Measurements from ENCODE around the gene HDAC9.

The HDAC9 gene

DNA sequence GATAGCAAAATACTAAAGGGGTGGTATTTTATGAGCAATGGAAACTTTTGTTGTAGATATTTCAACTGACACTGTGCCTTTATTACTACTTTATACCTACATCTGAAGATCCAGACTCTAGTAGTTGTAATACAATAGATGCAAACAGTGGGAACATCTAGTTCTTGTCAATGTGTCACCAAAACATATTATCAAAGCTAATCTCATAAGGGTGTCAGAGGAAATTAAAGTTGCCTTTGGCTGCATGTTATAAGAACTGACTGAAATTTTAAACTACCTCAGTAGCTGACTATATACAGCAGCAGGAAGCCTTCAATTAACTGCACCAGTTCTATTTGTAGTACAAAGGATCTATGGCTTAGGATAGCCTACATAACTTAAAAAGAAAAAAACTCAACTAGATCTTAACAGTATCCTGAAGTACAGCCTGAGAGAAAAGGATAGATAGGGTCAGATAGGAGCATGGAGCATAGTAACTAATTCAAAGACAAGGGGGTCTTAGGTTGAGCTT is 30.9 kb downstream of the HDAC9 start:
- no peak for DNase-seq

DNA sequence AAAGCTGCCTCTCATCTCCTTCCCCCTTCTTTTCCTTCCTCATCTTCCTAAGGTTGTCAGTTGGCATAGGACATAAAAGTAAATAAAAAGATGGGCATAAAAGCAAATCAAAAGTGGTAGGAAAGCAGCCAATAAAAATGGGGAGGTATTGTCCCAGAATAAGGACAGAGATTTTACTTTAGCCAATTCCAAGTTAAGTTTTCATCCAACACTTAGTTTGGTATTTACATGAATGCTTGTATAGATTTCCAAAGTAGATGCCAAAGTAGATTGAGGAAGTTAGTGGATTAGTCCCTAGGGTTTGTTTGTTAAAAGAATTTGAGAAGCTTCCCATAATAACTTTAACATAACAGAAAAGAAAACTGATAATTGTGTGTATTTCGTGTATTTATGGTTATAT is 33.7 kb downstream of the HDAC9 start:
- DNase-seq: no peak

DNA sequence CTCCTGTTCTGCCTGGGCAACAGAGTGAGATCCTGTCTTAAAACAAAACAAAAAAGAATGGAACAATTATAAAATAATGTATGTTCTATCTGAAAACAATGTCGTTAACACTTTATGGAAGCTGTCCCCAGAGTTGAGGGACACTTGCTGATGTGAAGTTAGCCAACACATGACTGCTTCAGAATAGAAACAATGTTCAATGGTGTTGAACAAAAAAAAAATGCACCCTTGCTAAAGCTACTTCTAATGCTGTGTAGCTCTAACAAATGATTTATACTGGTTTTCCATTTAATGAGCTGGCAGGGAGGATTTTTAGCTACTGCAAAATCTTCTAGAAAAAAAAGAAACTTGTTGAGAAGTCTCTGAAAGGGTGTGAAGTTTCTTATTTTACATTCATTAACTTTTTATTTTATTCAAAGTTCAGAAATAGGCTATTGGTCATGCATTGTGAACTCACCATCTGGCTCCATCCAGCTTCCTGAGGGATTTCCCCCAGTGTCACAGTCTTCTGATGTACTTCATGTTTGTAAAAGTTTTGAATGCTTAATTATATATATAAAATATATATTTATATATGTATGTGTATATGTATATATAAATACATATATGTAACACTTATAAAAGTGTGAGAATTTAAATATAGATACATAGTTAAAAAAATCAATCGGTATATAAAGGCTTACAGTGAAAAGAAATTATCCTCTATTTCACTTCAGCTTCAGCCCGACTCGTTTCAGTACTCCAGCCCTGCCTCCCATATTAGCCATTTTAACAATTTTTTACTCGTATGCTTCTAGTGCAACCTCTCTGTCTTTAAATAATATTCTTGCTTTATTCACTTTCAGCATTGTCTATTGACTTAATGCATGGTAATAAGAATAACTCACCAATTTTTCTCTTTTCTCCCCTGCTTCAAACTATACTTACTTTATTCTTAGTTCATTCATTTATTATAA is 35.0 kb downstream of the HDAC9 start:
- DNase-seq: no peak

DNA sequence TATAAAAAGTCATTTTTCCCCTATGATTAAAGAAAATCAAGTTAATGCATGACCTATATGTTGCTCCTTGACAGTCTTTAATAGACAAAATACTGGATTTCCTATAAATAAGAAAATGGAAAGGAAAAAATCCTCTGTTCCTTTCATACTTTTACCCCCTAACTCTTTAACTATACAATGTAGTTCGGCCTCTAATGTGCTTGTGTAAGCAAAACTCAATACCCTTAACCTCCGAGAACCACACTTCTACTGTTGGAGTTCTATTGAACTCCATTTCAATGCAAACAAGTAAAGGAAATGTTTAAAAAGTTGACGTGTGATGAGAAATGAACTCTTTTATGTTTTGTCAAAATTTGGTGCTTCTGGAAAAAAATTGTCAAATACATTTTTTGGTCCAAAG is 36.0 kb downstream of the HDAC9 start:
- DNase-seq: no peak

DNA sequence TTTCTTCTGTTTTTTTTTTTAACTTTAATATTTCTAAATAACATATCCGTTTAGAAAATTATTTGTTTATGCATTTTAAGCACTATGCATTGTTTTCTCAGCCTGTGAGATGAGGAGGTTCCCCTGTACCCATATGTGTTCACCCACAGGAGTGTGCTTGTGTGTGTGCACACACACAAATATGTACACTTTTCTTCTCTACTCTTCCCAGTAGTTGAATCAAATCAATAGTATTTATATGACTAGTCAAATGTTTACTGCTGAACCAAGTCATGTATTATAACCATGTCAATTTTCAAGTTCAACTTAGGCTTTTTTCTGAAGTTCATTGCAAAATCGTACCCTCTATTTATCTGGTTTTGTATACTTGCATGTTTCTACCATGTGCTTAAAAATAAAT is 37.3 kb downstream of the HDAC9 start:
- no peak for DNase-seq

DNA sequence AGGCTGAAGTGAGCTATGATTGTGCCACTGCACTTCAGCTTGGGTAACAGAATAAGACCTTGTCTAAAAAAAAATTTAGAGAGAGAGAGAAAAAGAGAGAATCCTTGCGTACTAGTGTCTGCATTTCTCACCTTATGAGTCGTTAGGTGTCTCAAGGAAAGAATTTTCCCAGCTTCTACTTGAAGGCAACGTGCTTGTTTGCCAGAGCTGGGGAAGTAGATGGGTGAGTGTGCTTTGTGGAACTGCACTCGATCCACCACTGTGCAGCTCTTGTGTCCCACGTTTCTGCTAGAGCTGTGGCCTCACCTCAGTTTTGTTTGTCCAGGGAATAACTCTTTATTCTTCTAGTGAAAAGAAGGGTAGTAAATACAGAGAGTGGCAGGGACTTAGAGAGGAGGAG is 38.9 kb downstream of the HDAC9 start:
- no peak for DNase-seq

DNA sequence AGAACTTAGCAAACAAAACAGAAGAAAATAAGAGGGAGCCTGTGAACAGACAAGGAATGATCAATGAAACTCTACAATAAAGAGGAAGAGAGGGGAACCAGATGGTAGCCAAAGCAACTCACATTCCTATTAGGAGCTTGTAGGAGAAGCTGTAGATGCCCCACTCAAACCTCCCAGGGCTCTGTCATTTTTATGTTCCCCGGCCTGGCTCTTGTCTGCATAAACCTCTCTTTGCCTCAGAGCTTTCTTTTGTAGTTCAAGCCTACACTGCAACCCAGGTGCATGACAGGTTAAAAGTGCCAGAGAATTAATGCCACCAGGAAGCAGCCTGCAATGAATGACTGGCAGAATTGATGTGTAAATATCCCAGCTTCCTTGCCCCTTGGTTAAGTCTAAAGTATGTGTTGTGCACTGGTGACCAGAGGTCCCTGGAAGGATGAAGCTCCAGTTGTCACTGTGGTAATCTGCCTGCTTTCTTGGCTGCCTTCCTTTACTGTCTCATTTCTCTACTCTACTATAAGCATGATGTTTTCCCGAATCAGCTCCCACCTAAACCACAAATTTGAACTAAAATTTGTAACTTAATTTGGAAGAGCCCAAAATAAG is 40.4 kb downstream of the HDAC9 start:
- no peak for DNase-seq

DNA sequence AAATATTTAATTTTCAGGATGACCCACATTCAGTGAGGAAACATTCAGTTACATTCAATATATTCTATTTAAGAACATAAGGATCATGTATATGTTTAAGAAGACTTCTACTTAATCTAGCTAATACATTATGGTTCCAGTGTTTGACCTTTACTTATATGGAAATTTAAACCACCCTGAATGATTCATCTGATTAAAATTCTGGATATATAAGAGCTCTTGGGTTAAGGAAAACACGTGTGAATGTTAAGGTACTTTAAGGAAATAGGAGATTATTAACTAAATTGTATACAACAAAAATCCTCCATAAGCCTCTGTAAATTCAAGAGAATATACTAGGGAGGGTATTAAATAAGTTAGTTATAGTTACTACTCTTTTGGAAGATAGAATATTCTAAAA is 40.9 kb downstream of the HDAC9 start:
- DNase-seq: no peak

DNA sequence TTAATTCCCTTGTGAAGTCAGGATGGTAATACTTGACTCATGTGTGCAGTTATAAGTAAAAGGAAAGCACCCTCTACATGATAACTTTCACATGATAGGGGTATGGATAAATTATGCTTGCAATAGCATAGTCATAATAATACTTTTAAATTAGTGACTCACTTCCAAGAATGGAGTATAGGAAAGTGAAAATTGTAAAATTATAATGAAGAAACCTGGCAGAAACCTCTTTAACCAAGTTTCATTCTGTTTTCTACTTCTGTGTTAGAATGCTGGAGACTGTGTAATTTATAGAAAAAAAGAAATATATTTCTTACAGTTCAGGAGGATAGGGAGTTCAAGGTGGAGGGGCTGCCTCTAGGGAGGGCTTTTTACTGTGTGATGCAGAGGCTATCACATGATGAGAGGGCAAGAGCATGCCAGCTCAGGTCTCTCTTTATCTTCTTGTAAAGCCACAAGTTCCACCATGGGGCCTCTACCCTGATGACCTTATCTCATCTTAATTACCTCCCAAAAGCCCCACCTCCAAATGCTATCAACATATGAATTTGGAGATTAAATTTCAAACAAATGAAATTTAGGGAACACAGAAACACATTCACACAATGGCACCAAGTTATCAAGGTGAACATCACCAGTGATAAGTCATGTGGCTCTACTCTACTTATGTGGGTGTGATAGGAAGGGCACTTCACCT is 43.2 kb downstream of the HDAC9 start:
- no peak for DNase-seq

DNA sequence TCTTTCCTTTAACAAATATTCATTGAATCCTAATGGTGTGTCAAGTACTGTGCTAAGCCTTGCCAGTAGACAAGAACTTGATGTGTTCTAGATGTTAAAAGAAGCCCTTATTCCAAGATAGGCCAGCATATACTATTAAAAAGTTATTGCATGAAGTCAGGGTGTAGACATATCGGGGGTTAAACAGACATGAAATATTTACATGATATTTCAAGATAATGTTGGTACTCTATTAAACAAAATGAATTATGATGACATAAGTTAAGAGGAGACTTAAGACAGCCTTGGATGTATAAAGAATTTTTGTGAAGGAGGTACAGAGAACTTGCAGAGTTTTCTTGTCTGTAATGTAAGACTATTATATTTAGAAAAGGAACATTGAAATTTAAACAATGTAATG is 44.8 kb downstream of the HDAC9 start:
- no peak for DNase-seq

DNA sequence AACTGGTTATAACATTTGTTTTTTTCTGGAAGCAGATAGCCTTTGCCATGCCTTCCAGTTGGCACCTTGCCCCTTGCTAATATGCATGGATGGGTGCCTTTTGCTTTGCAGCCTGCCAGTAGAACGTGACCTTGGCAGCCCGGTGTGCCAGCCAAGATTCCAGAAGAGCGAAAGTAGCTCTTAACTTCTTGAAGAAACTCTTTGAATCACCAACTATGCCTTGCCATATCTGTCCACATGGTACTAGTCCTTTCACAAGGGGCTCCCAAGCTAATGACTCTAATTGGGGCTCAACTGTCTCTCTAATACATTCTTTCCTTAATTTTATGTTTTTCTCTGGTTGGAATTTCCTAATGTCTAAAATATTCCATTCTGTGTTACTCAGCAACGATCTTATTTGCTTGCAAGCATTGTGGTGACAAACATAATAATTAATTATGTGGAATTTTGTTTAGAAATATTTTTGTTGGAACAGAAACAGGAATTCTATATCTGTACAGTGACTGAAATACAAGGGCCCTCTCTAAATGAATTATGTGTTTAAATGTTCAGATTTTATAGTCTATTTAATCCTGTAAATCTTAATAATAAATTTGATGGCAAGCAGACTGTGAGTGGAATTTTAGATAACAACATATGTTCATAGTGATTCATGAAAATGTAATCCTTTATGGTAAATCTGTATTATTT is 45.8 kb downstream of the HDAC9 start:
- DNase-seq: no peak

DNA sequence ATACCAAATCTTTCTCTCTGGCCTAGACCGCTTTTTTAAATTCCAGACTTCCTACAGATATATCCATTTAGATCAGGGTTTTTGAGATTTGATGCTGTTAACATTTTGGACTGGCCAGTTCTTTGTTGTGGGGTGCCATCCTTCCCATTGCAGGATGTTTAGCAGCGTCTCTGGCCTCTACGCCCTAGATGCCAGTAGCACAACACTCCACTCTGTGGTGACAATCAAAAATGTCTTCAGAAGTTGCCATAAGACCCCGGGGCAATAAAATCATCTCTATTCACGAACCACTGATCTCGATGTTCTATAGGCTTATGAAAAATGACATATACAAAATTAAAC is 46.3 kb downstream of the HDAC9 start:
- DNase-seq: no peak

DNA sequence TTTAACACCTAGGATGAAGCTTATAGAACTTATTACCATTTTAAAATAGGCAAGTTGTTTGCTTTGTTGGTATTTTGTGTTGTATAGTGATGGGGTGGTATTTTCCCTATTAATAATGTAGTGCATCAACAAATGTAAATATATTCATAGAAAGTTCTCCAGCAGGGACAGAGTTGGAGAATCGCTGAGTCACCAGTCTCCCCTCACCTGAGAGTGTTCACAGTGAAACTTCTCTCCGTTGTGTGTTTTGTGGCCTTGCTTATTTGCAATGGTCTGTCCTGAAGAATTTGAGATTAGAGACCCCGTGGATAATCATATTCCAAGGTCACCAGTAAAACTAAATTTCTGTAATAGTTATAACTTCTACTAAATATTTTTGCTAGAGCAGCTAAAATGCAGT is 51.0 kb downstream of the HDAC9 start:
- DNase-seq: no peak

DNA sequence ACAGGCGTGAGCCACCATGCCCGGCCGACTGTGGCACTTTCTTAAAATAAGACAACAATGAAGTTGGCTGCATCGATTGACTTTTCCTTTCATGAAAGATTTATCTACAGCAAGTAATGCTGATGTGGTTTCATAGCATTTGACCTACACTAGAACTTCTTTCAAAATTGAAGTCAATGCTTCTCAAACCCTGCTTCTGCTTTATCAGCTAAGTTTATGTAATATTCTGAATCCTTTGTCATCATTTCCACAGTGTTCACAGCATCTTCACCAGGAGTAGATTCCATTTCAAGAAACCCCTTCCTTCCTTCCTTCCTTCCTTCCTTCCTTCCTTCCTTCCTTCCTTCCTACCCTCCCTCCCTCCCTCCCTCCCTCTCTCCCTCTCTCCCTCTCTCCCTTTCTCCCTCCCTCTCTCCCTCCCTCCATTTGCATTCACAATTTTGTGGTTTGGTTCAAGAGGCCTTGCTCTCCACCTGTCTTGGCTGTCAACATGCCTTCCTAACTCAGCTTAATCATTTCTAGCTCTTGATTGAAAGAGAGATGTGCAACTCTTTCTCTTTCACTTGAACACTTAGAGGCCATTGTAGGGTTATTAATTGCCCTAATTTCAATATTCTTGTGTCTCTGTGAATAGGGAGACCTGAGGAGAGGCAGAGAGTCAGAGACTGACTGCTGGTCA is 52.1 kb downstream of the HDAC9 start:
- DNase-seq: no peak

DNA sequence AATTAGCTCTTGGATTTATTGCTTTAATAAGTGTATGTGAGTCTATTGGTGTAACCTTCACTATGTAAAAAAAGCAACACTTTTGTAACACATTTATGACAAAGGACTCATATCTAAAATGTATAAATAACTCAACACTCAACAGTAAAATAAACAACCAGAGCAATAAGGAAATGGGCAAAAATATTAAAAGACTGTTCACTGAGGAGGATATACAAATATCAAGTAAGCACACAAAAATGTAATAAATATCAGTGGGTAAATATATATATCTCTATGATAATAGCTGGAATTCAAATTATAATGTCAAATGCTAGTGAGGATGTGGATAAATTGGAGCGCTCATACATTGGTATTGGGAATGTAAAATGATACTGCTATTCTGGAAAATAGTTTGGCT is 53.0 kb downstream of the HDAC9 start:
- no peak for DNase-seq

DNA sequence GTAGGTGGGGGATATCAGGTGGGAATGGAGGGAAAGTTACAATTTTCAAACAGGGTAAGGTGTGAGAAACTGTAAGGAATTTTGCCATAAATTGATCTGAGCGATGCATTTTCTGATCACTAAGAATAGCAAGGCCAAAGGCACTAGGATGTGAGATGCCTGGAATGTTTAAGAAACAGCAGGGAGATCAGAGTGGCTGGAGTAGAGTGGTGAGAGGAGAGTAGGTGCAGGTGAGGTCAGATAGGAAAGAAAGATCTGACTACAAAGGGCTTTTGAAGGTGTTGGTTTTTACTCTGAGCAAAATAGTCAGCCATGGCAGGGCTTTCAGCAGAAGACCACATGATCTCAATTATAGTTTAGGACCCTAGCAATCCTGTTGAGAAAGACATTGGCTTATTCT is 55.0 kb downstream of the HDAC9 start:
- DNase-seq: no peak

DNA sequence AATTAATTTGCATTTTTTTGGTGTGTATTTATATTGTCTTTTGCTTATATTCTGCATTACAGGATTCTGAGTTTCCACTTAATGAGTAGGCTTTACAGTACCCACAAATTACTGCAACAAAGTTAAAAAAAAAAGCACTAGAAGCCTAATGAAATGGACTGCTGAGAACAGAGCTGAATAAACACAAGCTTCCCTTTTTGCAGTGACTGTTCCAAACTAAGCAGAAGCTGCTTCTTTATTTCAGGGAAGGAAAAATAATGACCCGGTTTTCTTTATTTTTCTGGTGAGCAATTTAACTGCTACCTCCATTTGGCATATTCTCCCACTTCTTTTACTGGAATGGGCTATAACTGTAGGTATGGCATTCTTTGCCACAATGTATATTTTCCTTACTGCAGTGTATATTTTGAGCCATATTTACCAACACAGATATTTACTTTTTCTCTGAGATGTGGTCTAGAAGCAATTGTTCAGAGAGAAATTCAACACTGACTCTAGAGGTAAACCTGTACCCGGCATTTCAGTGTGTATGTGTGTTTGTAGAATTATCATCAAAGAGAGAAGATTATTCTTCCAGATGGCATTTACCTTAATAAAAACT is 56.9 kb downstream of the HDAC9 start:
- no peak for DNase-seq

DNA sequence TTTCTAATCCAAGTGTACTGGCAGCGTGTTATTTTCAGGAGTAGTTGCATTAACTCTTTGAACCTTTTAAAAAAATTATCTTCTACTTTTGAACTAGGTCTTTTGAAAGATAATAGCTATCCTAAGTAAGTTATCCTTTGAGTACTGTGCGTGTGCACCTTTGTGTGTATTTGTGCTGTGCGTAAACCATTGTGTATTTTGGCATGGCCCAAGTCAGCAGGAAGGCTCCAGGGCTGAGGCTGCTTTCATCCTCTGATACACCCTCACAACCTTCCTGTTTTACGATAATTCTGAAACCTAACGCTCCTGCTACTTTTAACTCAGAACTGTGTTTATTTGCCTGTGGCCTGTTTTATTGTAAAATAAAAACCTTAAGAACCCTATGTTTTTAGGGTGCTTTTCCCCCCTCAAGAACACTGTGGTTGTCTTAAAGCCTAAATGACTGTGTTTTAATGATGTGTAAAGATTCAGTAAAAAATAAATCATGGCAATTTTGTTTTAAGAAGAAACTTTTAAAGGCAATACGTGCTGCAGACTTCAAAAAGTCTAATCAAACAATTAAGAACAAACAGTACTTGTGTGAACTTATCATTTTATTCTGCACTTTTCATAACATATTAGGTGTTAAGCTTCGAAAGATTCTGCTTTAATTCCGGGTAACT is 57.5 kb downstream of the HDAC9 start:
- DNase-seq: no peak

DNA sequence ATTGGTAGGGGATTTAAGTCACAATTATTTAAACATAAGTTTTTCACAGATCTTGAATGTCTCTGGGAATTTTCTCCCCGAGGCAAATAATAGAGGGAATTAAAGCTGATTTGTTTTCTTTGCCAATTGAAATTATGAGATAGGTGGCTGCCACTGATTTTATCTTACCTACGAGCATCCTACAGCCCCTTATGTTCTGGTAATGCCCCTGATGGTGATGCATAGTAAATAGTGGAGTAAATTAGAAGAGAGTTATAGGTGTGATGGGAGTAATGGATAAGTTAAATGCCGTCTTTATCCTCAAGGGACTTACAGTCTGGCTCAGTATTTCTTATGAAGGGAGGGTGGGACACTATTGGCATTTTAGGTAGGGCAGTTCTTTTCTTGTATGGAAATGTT is 58.1 kb downstream of the HDAC9 start:
- DNase-seq: no peak

DNA sequence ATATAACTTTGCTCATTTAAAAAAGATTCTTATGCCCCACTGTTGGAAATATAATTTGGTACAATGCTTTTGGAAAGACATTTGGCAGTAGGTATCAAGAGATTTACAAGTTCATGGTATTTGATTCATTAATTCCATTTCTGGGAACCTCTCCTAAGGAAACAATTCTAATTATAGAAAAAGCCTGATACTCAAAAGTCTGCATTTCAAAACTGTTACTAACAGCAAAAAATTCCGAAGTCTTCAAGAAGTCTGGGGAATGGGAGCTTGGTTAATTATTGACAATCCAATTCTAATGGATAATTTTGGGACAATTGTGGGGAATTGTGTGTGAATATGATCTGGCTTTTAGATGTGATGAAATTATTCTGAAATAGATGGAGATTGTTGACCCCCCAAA is 59.6 kb downstream of the HDAC9 start:
- no peak for DNase-seq

DNA sequence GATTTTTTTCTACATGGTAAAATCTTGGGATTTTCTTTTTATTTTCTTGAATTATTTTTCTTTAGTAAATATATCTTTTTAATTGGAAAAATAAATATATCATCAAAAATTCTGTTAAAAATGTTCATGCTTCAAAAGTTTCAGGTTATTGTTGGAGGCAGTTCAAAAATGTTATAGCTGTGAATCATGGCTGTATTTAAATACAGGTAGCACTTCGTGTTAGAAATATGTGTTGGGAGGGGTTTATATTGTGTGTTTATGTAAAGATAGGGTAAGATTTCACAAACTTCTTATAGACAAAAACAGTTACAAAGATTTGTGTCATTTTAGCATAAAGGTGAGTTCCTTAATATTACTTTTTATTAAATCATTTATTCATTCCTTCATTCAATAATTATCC is 60.4 kb downstream of the HDAC9 start:
- no peak for DNase-seq

DNA sequence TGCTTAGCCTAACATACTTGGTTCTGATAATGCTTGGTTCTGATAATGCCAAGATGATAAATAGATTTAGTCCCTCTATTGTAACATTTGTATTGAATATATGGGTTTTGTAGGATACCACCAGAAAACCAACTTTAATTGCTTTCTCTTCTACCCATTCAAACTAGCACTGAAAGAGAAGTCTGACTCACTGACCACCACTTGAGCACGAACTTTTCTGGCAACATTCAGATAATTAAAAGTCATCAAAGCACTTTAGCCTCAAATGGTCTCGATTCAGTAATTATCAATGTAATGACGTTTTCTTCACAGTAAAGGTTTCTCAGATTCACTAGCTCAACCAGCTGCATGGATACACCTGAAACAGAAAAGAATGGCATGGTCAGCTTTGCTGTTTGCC is 63.0 kb downstream of the HDAC9 start:
- no peak for DNase-seq
